ENCODE data around the gene PPP1CC. TPM values are rescaled to one million over a fixed set of nuclear protein-coding genes. Genes with fewer than 3 reads are reported as not detected.

PPP1CC gene
- total RNA-seq, 1 experiment from 2014 or later = 143 TPM

GRCh38 chr12:110687396-110688169, 55.1 kb downstream of the PPP1CC start:
- DNase-seq (ENCODE audit: low read depth) = no peak

DNA sequence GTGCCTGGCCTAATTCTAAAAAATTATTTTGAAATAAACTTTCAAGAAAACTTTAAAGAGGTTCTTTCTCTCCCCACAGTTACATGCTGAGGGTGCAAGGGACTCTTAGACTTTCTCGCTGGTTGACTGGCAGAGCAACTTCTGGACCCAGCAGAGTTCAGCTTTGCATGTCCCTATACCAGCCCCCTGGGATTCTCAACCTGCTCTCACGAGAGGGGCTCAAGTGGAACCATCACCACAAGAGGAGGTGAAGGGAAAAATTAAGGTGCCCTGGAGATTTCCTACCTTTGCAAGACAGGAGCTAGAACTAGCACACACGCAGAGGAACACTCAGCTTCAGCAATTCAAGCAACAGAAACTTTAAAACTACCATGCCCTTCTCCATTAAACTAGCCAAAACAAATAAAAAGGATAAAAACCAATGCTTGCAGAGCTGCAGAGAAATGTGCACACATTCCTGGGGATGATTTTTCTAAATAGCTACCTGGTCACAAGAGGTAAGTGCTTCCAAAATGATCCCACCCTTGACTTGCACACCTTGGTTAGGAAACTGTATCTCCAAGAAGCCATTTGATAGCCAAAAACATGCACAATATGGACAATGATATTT, 56.3 kb downstream of the PPP1CC start:
- no peak for DNase-seq (ENCODE audit: low read depth)

DNA sequence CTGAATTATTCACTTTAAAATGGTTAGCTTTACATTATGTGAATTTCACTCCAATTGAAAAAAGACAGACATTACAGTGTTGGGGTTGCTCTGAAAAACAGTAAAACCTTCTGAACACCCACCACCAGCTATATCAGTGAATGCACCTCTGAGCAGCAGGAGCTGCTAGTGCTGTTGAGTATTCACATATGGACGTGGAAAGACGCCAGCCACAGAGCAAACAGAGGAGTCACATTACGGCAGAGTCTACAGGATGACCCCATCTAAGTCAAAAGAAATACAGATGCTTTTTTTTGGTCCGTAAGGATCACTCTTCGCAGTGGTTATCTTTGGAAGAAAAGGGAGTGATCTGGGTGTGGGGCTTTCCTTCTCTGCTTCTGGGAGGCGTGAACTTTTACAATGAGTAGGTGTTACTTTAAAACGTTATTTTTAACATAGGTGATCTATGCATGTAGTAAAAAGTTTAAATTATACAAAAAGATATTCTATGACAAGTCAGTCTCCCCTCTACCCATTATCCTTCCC, 58.3 kb downstream of the PPP1CC start:
- no peak for DNase-seq (ENCODE audit: low read depth)

- DNase-seq (ENCODE audit: low read depth) = no peak
These were observed 58.8 kb downstream of the PPP1CC start for GRCh38 chr12:110683888-110684287.

DNA sequence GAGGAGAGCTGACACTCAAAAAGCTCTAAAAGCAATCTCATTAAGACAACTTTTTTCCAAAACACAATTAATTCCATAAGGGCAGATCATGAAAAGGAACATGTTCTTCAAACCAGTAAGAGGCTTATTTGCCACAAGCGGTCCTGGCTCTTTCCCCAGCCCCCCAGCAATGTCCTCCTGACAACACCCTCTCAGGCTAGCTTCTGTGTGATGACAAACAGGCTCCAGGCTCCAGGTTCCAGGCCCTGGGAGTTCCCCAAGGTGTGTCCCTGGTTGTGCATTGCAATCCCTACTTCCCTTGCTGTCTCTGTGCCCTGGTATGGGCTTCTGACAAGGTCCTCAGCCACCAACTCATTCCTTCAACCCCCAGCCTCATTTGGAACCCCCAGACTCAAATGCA, 62.7 kb downstream of the PPP1CC start:
- no peak for DNase-seq (ENCODE audit: low read depth)

DNA sequence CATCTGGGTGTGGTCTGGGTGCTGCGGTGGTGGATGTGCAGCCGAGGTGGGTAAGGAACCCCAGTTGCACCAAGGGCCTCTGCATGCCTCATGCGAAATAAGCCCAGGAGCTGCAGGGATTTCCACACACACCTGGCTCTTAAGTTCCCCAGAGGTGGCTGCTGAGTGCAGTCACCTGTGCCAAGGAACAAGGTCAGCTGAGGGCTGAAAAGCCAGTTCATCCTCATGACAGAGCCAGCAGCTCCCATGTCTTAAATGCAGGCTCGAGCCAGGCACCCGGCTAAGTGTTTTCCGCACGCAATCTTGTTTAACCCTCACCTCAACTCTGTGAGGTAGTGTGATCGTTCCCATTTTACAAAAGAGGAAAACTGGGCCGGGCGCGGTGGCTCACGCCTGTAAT, 63.5 kb downstream of the PPP1CC start:
- no peak for DNase-seq (ENCODE audit: low read depth)

GRCh38 chr12:110677982-110678381, 64.7 kb downstream of the PPP1CC start:
- DNase-seq (ENCODE audit: low read depth) = no peak

DNA sequence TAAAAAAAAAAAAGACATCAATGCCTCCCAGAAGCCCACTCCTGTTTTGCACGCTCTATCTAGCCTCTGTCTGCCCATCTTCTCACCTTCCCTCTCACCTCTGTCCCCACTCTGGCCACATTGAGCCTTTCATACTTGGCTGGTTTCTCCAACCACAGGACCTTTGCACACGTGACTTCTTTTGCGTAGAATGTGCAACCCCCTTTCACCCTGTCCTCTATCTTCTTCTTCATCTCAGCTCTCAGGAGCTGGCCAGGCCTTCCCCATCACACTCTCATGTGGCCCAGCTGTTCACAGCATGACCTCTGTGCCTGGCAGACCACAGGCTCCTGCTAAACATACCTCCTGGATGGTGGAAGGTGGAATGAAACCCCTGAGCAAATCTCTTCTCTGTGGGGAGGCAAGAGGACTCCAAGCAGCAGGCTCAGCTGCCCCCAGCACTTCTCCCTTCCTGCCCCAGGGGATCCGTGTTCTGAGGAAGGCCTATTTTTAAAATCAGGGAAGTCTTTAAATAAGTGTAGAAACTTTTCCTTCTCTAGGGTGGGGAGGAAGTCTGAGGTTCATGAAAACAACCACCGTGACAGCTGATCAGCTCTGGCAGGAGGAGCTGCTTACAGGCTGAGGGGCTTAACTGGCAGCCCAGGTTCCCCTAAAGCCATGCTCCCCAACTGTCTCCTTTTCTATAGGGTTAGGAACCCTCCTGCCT, 65.3 kb downstream of the PPP1CC start:
- no peak for DNase-seq (ENCODE audit: low read depth)

DNA sequence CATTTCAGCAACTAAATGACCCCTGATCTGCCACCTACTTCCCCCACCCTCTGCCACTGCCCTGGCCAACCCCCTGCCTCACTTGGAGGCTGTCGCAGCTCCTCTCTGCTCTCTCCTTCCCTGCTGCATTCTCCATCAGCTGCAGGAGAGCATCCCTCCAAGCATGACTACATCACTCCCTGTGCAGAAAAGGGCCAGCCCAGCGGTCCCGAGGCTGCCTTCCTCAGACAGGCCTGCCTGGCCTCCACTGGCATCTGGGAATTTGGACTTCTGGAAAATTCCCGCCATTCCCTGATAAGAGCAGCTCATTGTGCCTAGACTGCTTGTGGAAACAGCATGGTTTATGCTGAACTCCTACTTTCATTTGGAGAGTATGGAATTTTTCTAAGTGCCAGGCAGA, 66.5 kb downstream of the PPP1CC start:
- DNase-seq (ENCODE audit: low read depth) = no peak

DNA sequence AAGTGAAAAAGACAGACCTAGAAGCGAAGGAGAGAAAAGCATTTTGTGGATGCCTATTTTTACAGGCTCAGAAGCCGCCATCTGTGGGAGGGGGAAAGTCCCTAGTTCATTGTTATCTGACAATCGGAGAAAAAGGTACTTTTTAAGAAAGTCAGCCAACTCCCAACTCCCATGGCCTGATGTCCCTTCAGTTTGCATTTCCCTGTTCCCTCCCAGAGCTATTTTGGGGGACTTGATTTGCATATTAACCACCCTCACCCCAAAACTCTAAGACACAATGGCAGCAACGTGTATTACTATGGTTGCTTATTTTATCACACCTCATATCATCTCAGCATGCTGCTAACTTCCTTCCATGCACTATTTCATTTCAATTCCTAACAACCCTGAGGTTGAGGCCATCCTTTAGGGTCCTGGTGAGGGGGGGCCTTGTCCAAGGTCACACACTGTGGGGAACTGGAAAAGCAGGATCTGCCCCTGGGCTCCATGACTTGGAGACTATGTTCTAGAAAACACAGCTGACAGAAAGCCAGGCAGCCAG, 72.5 kb downstream of the PPP1CC start:
- no peak for DNase-seq (ENCODE audit: low read depth)

Other genes with a start within 250 kb of the PPP1CC start
- gene VPS29, start 240.8 kb downstream of the PPP1CC start, total RNA-seq (2014; rRNA removed; shearing (Covaris generic)) = 71.2 and 93.4 TPM in 2 replicates
- gene RAD9B, start 240.6 kb downstream of the PPP1CC start, total RNA-seq (2014; rRNA removed; shearing (Covaris generic)) = 0.40 and 1.1 TPM in 2 replicates
- 4.4 and 8.8 TPM in 2 replicates for gene PPTC7, start 159.6 kb downstream of the PPP1CC start, total RNA-seq (2014; rRNA removed; shearing (Covaris generic))
- gene TCTN1, start 128.8 kb downstream of the PPP1CC start, total RNA-seq (2014; rRNA removed; shearing (Covaris generic)) = 8.8 and 23.0 TPM in 2 replicates
- 0.23 TPM in 1 of 2 replicates, not detected in the other for gene HVCN1, start 53.8 kb downstream of the PPP1CC start, total RNA-seq (2014; rRNA removed; shearing (Covaris generic))
- not detected in 2 replicates for gene CCDC63, start 104.1 kb upstream of the PPP1CC start, total RNA-seq (2014; rRNA removed; shearing (Covaris generic))
- gene MYL2, start 177.7 kb upstream of the PPP1CC start, total RNA-seq (2014; rRNA removed; shearing (Covaris generic)) = not detected in 2 replicates